Mucosa of descending colon (tissue), 3 donors: ENCODE data around the gene EPYC. TPM values are rescaled to one million over a fixed set of nuclear protein-coding genes. Genes with fewer than 3 reads are reported as not detected.

Experiments used
- ATAC-seq: fragments of 200-7000 bp; cut with Tn5 transposase; one replicate; pipeline ENCODE4 v1.9.1; 2020; ENCODE audit warnings: mild to moderate bottlenecking, moderate library complexity
- DNase-seq, 3 donors: peaks; one replicate each; pipeline ENCODE4 v3.0.0-alpha.2; 2020
- H3K36me3 ChIP-seq: fragments of 200-600 bp; one replicate; pipeline ENCODE4 v1.8.0; 2021; ENCODE audit warnings: low read depth, mild to moderate bottlenecking
- H3K4me1 ChIP-seq: fragments of 200-600 bp; one replicate; pipeline ENCODE4 v1.8.0; 2021; ENCODE audit warnings: low read depth, mild to moderate bottlenecking
- H3K4me3 ChIP-seq: fragments of 200-600 bp; one replicate; pipeline ENCODE4 v1.8.0; 2021; ENCODE audit warnings: mild to moderate bottlenecking
- H3K9me3 ChIP-seq: fragments of 200-600 bp; one replicate; pipeline ENCODE4 v1.8.0; 2021; ENCODE audit warnings: mild to moderate bottlenecking
- CTCF ChIP-seq: fragments of 200-600 bp; IDR thresholded peaks from one replicate; pipeline ENCODE4 v1.8.0; 2022; ENCODE audit warnings: antibody characterized with exemption, mild to moderate bottlenecking
- intact Hi-C, 2 donors: fragments of 100-400 bp; cut with DNase I in 1 of 2; cut with micrococcal nuclease in 1 of 2; formaldehyde crosslinking; loops; one replicate each; pipeline versions ENCODE4 v1.11.0 to v1.11.1; 2022; cut with DNase I, micrococcal nuclease
- total RNA-seq, 3 donors: library from RNA; stranded (reverse); fragmentation: NEBNext Ultra II Directional in 2 of 3; extraction: Animal tissue kit (Norgen Biotek cat#: 25700) in 2 of 3; gene quantifications; one replicate each; pipeline versions ENCODE4 v1.2.1 to v1.2.4, GENCODE V29; 2021 to 2023
- donor health status: DM: no; HTN: no; CAD: no; lungs with moderate emphysema.
- donor health status: DM: no; HTN: no; CAD: no.
- donor health status: DM: no; HTN: yes; CAD: no.

The EPYC gene
- total RNA-seq, 3 donors from 2014 or later = not detected

GRCh38 chr12:90951432-90952105 is 53.2 kb downstream of the EPYC start:
- intact Hi-C loops = no loop called here
- no peaks in the 10 kb centered on the region for H3K9me3 ChIP-seq
- ATAC-seq (no peak), DNase-seq (no peak)
- H3K4me1 ChIP-seq = no peaks in the 10 kb centered on the region
- H3K36me3 ChIP-seq = no peaks in the 10 kb centered on the region
- TF ChIP-seq CTCF = no peak
- H3K4me3 ChIP-seq = no peak overlapping the region

GRCh38 chr12:90947869-90948268 is 56.9 kb downstream of the EPYC start:
- no peak overlapping the region for H3K4me3 ChIP-seq
- H3K4me1 ChIP-seq = no peaks in the 10 kb centered on the region
- intact Hi-C loops = no loop called here
- ATAC-seq (no peak), DNase-seq (no peak)
- H3K36me3 ChIP-seq = no peaks in the 10 kb centered on the region
- no peak for TF ChIP-seq CTCF
- no peaks in the 10 kb centered on the region for H3K9me3 ChIP-seq

- ATAC-seq (no peak), DNase-seq (peak in 1 of 3 donors; percentile 10)
- no peaks in the 10 kb centered on the region for H3K36me3 ChIP-seq
- no peaks in the 10 kb centered on the region for H3K9me3 ChIP-seq
- intact Hi-C loops = no loop called here
- H3K4me1 ChIP-seq = no peaks in the 10 kb centered on the region
- no peak overlapping the region for H3K4me3 ChIP-seq
- no peak for TF ChIP-seq CTCF
Observed at GRCh38 chr12:90945070-90945649, 59.6 kb downstream of the EPYC start.

GRCh38 chr12:90943255-90943654 is 61.5 kb downstream of the EPYC start:
- no peak for DNase-seq
- ATAC-seq = no peak
- intact Hi-C loops = loop anchor here in 1 of 2 donors (5.0 kb wide), 1 partner anchor 176 kb away; no protein-coding TSS in a partner anchor
- H3K4me3 ChIP-seq = no peak overlapping the region
- no peak for TF ChIP-seq CTCF
- no peaks in the 10 kb centered on the region for H3K9me3 ChIP-seq
- no peaks in the 10 kb centered on the region for H3K4me1 ChIP-seq
- no peaks in the 10 kb centered on the region for H3K36me3 ChIP-seq

GRCh38 chr12:90940872-90941499 is 63.8 kb downstream of the EPYC start:
- no peak overlapping the region for H3K4me3 ChIP-seq
- DNase-seq (no peak), ATAC-seq (peak; percentile 36)
- H3K9me3 ChIP-seq = no peaks in the 10 kb centered on the region
- intact Hi-C loops = loop anchor here in 1 of 2 donors (5.0 kb wide), 1 partner anchor 174 kb away; no protein-coding TSS in a partner anchor
- H3K4me1 ChIP-seq = no peaks in the 10 kb centered on the region
- H3K36me3 ChIP-seq = no peaks in the 10 kb centered on the region
- TF ChIP-seq CTCF = no peak
